ENCODE results near the gene DGKQ.
"Not testable (repeated sequence)": the region's sequence is repeated elsewhere in the genome, so short reads cannot be mapped to it uniquely, and the experiment has no call there.

The DGKQ gene

GRCh38 chr4:1009542-1010394 is 36.4 kb upstream of the DGKQ start:
- ATAC-seq, result peak; percentile 41 to 49

- ATAC-seq, result no peak
These were observed 35.6 kb upstream of the DGKQ start for GRCh38 chr4:1008840-1009541.

GRCh38 chr4:1006856-1007255 is 33.5 kb upstream of the DGKQ start:
- ATAC-seq, result no peak

GRCh38 chr4:1004557-1005485 is 31.5 kb upstream of the DGKQ start:
- ATAC-seq, result no peak

GRCh38 chr4:1004071-1004418 is 30.7 kb upstream of the DGKQ start:
- ATAC-seq, result no peak

GRCh38 chr4:1003271-1004070 is 30.1 kb upstream of the DGKQ start:
- ATAC-seq, result no peak

GRCh38 chr4:1002631-1003251 is 29.4 kb upstream of the DGKQ start:
- ATAC-seq, result no peak

- ATAC-seq, result no peak
These were observed 28.8 kb upstream of the DGKQ start for GRCh38 chr4:1002131-1002630.

- ATAC-seq, result no peak
These were observed 28.3 kb upstream of the DGKQ start for GRCh38 chr4:1001561-1002130.

- ATAC-seq, result no peak
These were observed 27.4 kb upstream of the DGKQ start for GRCh38 chr4:1000686-1001260.

GRCh38 chr4:999882-1000425 is 26.6 kb upstream of the DGKQ start:
- no peak for ATAC-seq

- ATAC-seq, result not testable (repeated sequence)
These were observed 26.0 kb upstream of the DGKQ start for GRCh38 chr4:999240-999863.

GRCh38 chr4:998096-998691 is 24.8 kb upstream of the DGKQ start:
- ATAC-seq, result no peak

GRCh38 chr4:997375-998071 is 24.2 kb upstream of the DGKQ start:
- ATAC-seq, result peak; percentile 19 to 39

- no peak for ATAC-seq
These were observed 23.6 kb upstream of the DGKQ start for GRCh38 chr4:996997-997374.

GRCh38 chr4:996030-996996 is 22.9 kb upstream of the DGKQ start:
- ATAC-seq, result no peak

- ATAC-seq, result no peak
These were observed 22.1 kb upstream of the DGKQ start for GRCh38 chr4:995311-996026.
